ENCODE data around the gene MBD1. TPM values are rescaled to one million over a fixed set of nuclear protein-coding genes. Genes with fewer than 3 reads are reported as not detected.

MBD1 gene
- total and polyA plus RNA-seq, 2 of the 13 experiments (the other 11 are each of a cell fraction or from before 2014, with no cell fraction given), result 25.5 to 28.6 TPM

GRCh38 chr18:50287441-50288347, 6.4 kb upstream of the MBD1 start, which contains the start of gene CXXC1 (continued):
- no peak; the same call in 1 of the 2 replicates for TF ChIP-seq ARHGAP35 (CRISPR knock-in tag; IDR thresholded peaks at IDR 0.05; ENCODE audit: borderline replicate concordance)
- no peak for TF ChIP-seq ZNF33B (CRISPR knock-in tag; IDR thresholded peaks at IDR 0.05)
- TF ChIP-seq ZBTB2 (CRISPR knock-in tag; IDR thresholded peaks at IDR 0.05; ENCODE audit: low read depth), result no peak
- TF ChIP-seq MTF2 (CRISPR knock-in tag; IDR thresholded peaks at IDR 0.05; ENCODE audit: borderline replicate concordance), result no peak
- TF ChIP-seq ZNF33A (CRISPR knock-in tag; IDR thresholded peaks at IDR 0.05; ENCODE audit: borderline replicate concordance), result peak; percentile 78; the same call in 1 of the 2 replicates
- TF ChIP-seq ZNF562 (CRISPR knock-in tag; IDR thresholded peaks at IDR 0.05; ENCODE audit: borderline replicate concordance), result no peak
- TF ChIP-seq TBX2 (CRISPR knock-in tag; IDR thresholded peaks at IDR 0.05; ENCODE audit: borderline replicate concordance), result peak; percentile 77; the same call in 1 of the 2 replicates
- peak; percentile 88; the same call in 1 of the 2 replicates for TF ChIP-seq ARID4A (CRISPR knock-in tag; IDR thresholded peaks at IDR 0.05; ENCODE audit: borderline replicate concordance)
- no peak for TF ChIP-seq ZNF142 (CRISPR knock-in tag; IDR thresholded peaks at IDR 0.05)
- TF ChIP-seq SIX4 (CRISPR knock-in tag; IDR thresholded peaks at IDR 0.05), result peak; percentile 75; the same call in 1 of the 2 replicates
- no peak for TF ChIP-seq DNMT3B (CRISPR knock-in tag; conservative IDR thresholded peaks at IDR 0.05)
- 0 out of 2 replicates have a peak, but pooled peaks have one; percentile 45 for TF ChIP-seq MXD1 (CRISPR knock-in tag; IDR thresholded peaks at IDR 0.05)

Data from HepG2 (cell line).